GM04504 (cell line): ENCODE results near the gene CHP1.
A peak's percentile ranks its signal among the peaks of the same experiment; 100 is the strongest.
"Not testable (repeated sequence)": the region's sequence is repeated elsewhere in the genome, so short reads cannot be mapped to it uniquely, and the experiment has no call there.

ENCODE experiments used
- DNase-seq: peaks from one replicate; pipeline ENCODE4 v3.0.0-alpha.2; 2012; ENCODE audit warnings: low read depth

CHP1 gene

DNA sequence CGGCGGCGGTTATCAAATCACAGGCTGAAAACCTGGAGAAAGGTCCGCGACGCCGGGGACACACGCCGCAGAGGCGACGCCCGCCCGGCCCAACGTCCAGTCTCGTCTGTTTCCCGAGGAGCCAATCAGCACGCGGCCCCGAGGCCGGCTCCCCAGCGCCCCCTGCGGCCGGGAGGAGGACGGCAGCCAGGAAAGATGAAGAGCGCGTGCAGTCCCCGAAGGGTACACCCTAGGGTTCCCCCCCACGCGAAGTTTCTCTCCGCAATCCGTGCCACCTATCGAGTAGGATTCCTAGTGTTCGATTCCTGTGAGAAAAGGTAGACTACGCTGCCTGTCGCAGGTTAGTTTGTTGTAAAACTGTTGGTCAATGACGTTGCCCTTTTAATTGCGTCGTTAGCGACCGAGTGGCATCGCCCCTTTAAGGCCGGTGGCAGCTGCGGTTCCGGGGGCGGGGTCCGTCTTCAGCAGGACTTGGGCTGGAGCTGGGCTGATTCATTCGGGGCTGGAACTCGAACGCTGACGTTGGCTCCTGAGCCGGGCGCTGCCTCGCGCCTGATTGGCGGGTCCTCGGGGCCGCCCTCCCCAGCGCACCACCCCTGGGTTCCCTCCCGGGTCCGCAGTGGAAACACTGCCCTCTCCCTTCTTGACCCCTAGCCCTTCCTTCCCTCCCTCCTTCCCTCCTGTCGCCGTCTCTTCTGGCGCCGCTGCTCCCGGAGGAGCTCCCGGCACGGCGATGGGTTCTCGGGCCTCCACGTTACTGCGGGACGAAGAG lies at the start of gene CHP1, which contains the start of gene EXD1:
Gene CHP1 (plus strand): TSS at position 619 of the 772 bp plus-strand sequence. CDS start 115 bp downstream, at position 734.
Gene EXD1 (minus strand): TSS at position 108 of the 772 bp plus-strand sequence. CDS start 4,182 bp downstream, outside the sequence.
- DNase-seq = peak; percentile 94

DNA sequence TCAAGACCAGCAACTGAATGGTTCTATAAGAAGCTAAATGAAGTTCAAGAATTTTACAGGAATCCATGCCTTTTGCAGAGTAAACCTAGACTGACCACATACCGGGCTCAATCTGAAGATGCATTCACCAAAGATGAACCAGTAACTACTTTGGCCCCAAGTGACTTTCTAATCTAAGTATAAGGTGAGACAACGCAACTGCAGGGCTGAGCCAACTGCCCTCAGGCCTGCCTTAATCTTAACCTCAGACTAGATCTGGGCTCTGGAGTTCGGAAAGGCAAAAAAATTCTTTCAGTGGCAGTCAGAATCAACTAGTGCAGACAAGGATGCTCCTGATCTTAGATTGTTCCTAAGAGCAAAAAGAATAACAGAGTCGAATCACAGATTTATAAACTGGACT lies 48.8 kb upstream of the CHP1 start:
- DNase-seq = no peak

DNA sequence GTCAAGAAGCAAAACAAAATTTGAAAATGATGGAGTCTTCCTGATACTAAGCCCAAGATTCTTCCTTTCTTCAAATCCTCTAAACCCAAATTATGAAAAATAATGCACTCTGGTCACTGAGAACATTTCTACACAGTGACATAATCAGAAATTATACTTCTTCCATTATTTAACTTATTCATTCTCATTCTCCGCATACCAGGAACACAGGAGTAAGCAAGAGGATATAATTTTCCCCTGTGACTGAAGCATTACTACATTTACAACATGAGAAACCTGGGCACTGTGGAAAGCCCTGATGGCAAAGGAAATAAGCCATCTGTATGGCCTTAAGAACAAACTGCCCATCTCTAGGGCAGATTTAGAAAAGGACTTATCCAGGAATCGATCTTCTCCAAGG lies 47.5 kb upstream of the CHP1 start:
- DNase-seq = no peak

DNA sequence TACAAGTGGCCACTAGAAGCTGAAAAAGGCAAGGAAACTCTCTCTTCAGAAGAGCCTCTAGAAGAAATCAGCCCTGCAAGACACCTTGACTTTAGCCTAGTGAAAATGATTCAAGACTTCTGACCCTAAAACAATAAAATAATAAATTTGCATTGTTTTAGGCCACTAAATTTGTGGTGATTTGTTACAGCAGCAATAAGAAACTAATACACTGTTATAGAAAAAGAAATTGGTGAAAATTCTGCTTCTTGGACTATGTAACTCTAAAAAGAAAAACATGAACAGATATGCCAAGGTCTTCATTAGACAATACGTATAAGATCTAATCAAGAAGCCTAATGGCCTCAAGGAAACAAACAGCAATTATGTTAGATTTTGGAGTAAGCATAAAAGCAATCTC lies 36.6 kb upstream of the CHP1 start:
- DNase-seq = no peak

DNA sequence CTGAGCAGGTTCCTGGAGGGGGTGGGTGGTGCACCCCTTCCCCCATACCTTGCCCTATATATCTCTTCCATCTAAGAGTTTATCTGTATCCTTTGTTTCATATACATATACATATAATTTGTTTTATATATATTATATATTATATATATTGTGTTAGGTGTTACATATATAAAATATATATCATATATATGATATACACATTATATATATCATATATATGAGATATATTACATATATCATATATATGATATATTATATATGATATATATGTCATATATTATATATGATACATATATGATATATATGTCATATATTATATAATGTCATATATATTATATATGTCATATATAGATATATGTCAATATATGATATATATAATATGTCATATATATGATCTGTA lies 31.6 kb upstream of the CHP1 start:
- DNase-seq = no peak

DNA sequence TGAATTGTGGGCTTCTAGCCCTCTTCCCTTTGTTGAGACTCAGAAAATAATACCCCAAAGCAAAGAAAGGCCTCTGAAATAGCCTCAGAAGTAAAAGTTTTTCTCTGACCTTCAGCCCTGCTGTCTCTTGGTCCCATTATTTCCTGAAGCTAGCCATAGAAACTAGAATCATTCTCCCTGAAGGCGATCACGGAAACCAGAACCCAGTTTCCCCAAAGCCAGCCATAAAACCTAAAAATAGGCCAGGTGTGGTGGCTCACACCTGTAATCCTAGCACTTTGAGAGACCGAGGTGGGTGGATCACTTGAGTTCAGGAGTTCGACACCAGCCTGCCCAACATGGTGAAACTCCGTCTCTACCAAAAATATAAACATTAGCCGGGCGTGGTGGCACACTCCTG lies 27.7 kb upstream of the CHP1 start:
- DNase-seq = no peak

DNA sequence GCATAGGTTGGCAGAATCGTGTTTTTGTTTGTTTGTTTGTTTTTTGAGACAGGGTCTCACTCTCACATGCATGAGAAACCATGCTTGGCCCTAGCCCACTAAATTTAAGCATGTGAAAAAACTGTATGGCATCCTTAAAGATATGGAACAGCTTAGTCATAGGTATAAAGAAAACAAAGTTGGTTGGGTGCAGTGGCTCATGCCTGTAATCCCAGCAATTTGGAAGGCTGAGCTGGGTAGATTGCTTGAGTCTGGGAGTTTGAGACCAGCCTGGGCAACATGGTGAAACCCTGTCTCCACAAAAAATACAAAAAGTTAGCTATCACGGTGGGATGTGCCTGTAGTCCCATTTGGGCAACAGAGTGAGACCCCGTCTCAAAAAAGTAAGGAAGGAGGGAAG lies 25.8 kb upstream of the CHP1 start:
- DNase-seq = no peak

DNA sequence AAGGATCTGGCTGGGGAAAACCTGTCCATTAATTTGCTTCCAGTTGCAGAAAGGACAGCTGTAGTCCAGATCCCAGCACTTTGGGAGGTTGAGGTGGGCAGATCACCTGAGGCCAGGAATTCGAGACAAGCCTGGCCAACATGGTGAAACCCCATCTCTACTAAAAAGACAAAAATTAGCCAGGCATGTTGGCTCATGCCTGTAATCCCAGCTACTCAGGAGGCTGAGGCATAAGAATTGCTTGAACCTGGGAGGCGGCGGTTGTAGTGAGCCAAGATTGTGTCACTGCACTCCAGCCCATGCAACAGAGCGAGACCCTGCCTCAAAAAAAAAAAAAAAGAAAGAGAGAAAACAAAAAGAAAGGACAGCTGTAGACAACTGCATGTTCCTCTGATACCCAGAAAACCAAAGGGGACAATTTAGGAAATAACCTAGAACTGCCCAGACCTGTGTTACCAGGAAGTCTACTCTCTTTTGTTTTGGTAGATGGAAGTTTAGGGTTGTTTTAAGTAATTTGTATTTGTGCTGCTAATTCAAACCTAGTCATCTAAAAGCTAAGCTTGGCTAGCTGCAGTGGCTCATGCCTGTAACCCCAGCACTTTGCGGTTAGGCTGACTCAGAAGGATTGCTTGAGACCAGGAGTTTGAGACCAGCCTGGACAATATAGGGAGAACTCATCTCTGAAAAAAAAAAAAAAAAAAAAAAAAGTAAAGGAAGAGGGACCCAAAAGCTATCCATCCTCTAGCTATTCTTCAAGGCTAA lies 23.2 kb upstream of the CHP1 start:
- no peak for DNase-seq

DNA sequence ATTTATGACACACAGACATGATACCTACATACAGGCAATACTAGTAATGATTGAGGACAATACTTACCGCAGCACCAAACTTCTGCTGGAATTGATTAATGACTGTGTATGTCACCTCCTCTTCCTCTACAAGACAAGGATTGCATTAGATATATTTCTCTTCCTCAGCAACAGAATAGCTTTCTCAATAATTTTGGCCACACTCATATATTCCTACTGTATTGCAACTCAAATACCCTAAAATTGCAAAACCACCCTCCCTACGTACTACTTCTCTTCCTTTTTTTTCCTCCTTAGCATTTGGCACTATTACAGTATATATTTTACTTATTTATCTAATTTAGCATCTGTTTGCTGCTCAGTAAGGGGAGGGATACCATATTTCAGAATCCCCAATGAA lies 15.4 kb upstream of the CHP1 start:
- no peak for DNase-seq

DNA sequence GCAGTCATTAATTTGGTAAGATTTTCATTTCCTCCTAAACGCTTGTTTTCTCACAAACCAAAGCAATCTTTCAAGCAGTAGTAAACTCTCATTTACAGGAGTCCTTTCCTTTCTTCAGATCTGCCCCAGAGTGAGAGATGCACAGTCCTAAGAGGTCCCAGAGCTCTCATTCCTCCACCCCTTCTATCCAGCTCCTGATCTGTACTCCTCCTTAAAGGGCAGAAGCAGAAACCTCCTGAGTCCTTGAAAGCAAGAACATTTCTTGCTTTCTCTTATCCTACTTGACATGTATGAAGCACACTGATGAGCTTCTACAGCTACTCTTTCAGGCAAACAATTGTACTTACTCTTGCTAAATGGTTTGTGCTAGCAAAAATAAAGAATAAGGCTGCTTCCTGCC lies 12.2 kb upstream of the CHP1 start:
- DNase-seq = no peak

DNA sequence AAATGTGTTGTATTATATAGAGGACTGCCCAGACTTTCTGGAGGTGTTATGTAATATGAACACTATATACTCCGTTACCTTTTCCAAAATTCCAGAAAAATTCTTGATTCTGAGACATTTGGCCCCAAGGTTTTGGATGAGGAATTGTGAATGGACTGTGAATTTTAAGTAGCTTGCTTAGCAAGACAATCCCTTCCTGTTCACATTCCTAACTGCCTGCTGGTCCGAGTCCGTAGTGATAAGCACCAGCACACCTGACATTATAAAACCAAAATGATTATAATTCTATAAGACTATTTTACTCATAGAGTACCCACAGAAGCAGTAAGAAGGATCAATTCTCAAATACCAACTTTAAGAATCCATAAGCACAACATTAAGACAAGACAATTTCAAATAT lies 11.7 kb upstream of the CHP1 start:
- no peak for DNase-seq

DNA sequence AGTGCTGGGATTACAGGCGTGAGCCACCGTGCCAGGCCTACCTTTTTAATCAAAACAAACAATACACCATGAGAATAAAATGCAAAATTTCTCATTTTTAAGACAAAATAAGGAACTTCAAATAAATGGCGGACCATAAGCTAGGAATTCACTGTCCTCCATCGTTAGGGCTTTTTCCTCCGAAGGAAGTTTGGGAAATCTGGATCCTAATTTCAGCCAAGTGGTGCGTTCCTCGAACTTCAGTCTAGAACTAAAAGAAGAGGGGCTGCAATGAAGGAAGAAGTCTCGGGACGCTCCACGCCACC lies 771 bp upstream of the CHP1 start:
- DNase-seq = no peak

DNA sequence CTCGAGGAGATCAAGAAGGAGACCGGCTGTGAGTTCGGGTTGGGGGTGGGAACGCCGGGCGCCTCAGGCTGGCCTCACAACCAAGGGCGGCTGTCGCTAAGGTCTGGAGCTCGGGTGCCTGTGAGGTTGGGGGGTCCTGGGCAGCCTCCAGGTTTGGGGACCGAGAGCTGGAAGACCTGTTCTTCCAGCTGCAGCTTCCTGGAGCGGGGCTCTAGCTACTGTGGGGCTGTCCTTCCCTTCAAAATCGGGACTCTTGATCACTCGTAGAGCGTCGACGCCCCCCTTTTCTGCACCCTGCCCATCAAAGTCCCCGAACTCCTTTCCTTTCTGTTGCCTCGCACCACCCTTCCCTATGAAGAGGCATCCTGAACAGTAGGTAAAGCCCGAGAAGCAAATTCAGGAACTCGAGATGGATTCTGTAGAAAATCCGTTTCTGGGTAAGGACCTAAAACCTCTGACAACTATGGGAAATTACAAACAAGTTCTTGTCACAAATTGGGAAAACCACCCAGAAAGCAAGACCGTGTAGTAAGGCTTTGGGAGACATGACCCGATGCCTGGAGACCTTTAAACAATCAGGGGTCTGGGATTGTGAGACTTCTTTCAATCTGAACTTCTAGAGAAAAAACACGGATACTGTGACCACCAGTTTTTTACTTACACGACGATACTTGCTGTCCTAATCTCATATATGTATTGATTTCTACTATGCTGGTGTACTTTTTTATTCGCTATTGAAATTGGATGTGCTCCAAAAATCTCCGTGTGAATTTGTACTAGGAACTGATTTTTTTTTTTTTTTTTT lies 556 bp downstream of the CHP1 start:
- no peak for DNase-seq

DNA sequence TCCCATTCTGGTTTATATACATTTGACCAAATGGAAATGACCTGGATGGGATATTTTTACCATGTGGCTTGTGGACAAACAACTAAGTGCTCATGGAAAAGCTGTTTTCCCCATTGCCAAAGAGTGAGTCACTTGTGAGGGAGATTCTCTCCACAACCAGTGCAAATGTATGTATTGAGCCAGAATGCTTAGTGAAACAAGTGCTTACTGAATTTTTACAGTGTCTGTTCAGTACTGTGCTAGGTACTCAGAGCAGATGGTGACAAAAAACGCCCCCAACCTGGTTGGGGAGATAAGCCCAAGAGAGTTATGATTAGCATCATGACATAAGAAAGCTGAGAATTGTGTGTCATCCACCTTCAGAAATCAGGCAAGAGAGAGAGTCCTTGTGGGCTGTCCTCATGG lies 2.3 kb downstream of the CHP1 start:
- peak; percentile 37 for DNase-seq

DNA sequence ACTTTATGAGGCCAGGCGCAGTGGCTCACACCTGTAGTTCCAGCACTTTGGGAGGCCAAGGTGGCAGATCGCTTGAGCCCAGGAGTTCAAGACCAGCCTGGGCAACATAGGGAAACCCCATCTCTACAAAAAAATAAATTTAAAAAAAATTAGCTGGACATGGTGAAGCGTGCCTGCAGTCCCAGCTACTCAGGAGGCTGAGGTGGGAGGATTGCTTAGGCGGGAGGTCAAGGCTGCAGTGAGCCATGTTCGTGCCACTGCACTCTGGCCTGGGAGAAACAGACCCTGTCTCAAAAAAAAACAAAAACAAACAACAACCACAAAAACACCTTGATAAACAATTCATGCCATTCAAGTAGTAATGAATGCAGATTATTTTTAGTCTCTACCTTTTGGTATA lies 4.2 kb downstream of the CHP1 start:
- DNase-seq = not testable (repeated sequence)

DNA sequence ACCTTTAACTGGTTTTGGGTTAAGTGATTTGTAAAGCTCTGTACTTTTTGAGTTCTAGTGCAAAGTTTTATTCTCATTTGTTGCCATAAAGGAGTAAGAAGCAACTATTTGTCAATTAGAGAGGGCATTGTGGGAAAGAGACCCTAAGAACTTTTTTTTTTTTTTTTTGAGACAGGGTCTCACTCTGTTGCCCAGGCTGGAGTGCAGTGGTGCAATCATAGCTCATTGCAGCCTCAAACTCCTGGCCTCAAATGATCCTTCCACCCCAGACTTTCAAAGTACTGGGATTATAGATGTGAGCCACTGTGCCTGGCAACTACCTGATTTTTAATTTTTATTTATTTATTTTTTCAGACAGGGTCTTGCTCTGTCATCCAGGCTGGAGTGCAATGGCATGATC lies 4.9 kb downstream of the CHP1 start:
- no peak for DNase-seq

DNA sequence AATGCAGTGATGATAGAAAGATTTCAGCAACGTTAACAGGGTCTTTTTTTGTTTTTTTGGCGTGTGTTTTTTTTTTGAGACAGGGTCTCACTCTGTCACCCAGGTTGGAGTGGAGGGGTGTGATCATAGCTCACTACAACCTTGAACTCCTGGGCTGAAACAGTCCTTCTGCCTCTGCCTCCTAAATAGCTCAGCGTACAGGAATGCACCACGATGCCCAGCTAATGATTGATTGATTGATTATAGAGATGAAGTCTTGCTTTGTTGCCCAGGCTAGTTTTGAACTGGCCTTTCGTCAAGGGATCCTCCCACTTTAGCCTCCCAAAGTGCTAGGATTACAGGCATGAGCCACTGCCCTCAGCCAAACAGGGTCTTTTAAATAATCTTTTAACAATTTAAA lies 7.0 kb downstream of the CHP1 start:
- DNase-seq = no peak

DNA sequence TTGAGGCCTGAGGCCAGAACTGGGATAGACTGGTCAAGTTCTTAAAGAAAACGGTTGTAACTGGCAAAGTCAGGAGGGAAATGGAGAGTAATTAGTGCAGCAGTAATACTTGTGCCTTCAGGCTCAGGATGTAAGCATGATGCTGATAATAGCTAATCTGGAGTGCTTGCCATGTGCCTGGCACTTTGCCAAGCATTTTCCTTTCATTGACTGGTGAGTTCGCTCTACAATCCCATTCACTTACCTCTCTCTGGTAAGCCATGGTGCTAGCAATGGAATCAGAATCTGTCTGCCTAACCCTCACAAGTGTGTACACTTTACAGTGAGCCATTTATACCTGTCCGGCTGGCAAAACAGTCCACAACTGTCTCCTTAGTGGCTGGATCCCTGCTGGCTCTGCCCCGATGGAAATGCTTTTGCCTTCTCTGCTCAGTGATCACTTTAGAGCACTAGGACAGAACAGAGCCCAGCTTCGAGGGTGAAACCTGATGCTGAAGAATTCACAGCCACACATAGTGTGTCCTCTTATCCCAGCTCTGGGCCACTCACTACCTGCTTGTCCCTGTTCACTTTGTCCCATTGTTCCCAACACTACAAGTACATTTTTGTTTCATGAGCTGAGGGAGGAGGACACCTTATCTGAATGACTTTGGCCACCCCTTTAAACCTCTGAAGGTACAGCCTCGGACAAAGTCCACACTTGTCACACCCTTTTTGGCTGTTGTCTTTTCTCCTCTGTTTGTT lies 10.3 kb downstream of the CHP1 start:
- DNase-seq = no peak

DNA sequence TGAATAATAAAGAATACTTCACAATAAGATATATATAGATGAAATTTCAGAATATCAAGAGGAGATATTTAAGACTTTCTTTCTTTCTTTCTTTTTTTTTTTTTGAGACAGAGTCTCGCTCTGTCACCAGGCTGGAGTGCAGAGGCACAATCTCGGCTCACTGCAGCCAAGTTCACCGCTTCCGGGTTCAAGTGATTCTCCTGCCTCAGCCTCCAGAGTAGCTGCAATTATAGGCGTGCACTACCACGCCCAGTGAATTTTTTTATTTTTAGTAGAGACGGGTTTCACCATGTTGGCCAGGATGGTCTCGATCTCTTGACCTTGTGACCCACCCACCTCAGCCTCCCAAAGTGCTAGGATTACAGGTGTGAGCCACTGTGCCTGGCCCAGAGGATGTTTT lies 19.7 kb downstream of the CHP1 start:
- not testable (repeated sequence) for DNase-seq

DNA sequence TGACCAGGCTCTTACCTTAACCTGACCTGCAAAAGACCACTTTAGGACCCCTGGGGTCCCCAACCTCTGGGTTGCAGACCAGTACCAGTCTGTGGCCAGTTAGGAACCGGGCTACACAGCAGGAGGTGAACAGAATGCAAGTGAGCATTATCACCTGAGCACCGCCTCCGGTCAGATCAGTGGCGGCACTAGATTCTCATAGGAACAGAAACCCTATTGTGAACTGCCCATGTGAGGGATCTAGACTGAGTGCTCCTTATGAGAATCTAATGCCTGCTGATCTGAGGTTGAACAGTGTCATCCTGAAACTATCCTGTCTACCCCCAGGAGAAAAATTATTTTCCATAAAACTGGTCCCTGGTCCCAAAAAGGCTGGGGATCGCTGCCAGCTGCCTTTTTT lies 20.3 kb downstream of the CHP1 start:
- DNase-seq = no peak

DNA sequence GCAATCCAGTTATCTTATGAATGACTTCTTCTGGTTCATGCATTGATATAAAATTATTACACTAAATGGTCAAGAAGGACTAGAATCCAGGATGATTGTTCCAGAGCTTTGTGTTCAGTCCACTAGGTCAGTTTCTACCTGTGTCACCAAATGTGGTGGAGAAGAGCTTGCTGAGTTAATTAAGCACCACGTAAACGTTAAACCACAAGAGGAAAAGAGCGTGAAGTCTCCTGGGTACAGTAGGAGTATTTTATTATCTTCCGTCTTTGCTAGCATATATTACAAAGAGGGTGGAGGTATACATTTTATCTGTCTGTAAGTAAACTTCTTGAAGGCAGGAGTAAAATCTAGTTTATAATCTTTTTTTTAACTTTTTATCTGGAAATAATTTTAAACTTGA lies 23.5 kb downstream of the CHP1 start:
- DNase-seq = no peak

DNA sequence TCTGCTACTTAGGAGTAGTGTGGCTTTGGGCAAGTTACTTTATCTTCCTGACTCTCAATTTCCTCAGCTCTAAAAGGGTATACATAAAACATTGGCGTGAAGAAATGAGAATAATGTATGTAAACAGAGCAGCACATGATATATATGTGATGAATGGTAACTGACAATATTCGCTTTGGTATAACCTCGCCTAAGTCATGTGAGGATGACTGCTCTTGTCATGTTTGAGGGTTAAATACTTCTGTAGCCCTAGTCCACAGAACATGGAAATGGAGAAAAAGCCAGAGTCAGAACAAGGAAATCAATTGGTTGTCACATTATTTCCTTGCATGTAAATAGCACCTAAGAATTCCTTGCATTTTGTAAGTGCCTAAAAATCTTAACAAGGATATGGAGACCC lies 25.0 kb downstream of the CHP1 start:
- no peak for DNase-seq
